ENCODE data around the gene SLC17A9.

Gene SLC17A9

GRCh38 chr20:62984666-62985443, 32.3 kb downstream of the SLC17A9 start:
- DNase-seq: no peak

GRCh38 chr20:62985444-62985778, 32.9 kb downstream of the SLC17A9 start:
- no peak for DNase-seq

- DNase-seq: no peak
Measured at GRCh38 chr20:62986257-62986800, 33.8 kb downstream of the SLC17A9 start.

- no peak for DNase-seq
Measured at GRCh38 chr20:62987114-62987513, 34.6 kb downstream of the SLC17A9 start.

GRCh38 chr20:62989201-62989601, 36.7 kb downstream of the SLC17A9 start:
- DNase-seq: no peak

- DNase-seq: no peak
Measured at GRCh38 chr20:62990306-62990825, 37.9 kb downstream of the SLC17A9 start.

- no peak for DNase-seq
Measured at GRCh38 chr20:62991196-62991807, 38.8 kb downstream of the SLC17A9 start.

- no peak for DNase-seq
Measured at GRCh38 chr20:62991863-62992262, 39.4 kb downstream of the SLC17A9 start.

GRCh38 chr20:62993856-62994494, 41.5 kb downstream of the SLC17A9 start:
- DNase-seq: no peak

- DNase-seq: no peak
Measured at GRCh38 chr20:62994869-62995281, 42.4 kb downstream of the SLC17A9 start.

- DNase-seq: no peak
Measured at GRCh38 chr20:62995481-62995880, 43.0 kb downstream of the SLC17A9 start.

GRCh38 chr20:62995898-62996595, 43.5 kb downstream of the SLC17A9 start:
- DNase-seq: no peak

GRCh38 chr20:62996596-62996982, 44.1 kb downstream of the SLC17A9 start:
- DNase-seq: no peak

GRCh38 chr20:62997417-62998035, 45.0 kb downstream of the SLC17A9 start:
- DNase-seq: no peak

GRCh38 chr20:62998449-62998848, 45.9 kb downstream of the SLC17A9 start:
- no peak for DNase-seq

- DNase-seq: no peak
Measured at GRCh38 chr20:62999580-62999979, 47.1 kb downstream of the SLC17A9 start.

- no peak for DNase-seq
Measured at GRCh38 chr20:63000036-63000435, 47.5 kb downstream of the SLC17A9 start.

GRCh38 chr20:63000958-63001357, 48.4 kb downstream of the SLC17A9 start:
- DNase-seq: no peak

- DNase-seq: no peak
Measured at GRCh38 chr20:63002511-63002910, 50.0 kb downstream of the SLC17A9 start.

GRCh38 chr20:63003546-63003945, 51.0 kb downstream of the SLC17A9 start:
- no peak for DNase-seq

- DNase-seq: no peak
Measured at GRCh38 chr20:63004607-63005364, 52.3 kb downstream of the SLC17A9 start.
